H1 (cell line): ENCODE measurements around the gene ARHGEF16. TPM values are rescaled to one million over a fixed set of nuclear protein-coding genes. Genes with fewer than 3 reads are reported as not detected.

Source experiments
- CTCF ChIA-PET: fragments of 300-600 bp; sonication (Branson Sonifier 250); formaldehyde crosslinking; loops from one replicate; lab custom pipeline; 2021; ENCODE audit not compliant: partially characterized antibody; lab: Charles Lee
- POLR2A ChIA-PET: fragments of 300-600 bp; sonication (Branson Sonifier 250); formaldehyde crosslinking; loops from one replicate; lab custom pipeline; 2021; ENCODE audit warnings: inconsistent platforms; ENCODE audit not compliant: partially characterized antibody; lab: Charles Lee
- DNase-seq, 2 experiments: peaks; one replicate each; pipeline versions ENCODE4 v3.0.0 to v3.0.0-alpha.2; 2010 to 2022; ENCODE audit warnings: low spot score in 2 of 2, low read depth in 1 of 2, mixed read lengths in 1 of 2
- FAIRE-seq: peaks from 2 replicates; lab custom pipeline; 2011; peaks lifted over from hg19 to GRCh38; lab: Jason Lieb, UNC
- H2AFZ ChIP-seq: 2 replicates; pipeline ENCODE4 v1.8.1; 2012; ENCODE audit warnings: low read length, inconsistent platforms
- H2AK5ac ChIP-seq: 2 replicates; pipeline ENCODE4 v1.6.1; 2013; ENCODE audit warnings: low read depth, low read length
- H2BK120ac ChIP-seq: replicated peaks from 2 replicates; pipeline ENCODE3; 2013; ENCODE audit warnings: low read depth, low read length, inconsistent platforms
- H2BK12ac ChIP-seq: 2 replicates; pipeline ENCODE4 v1.6.1; 2013; ENCODE audit warnings: low read depth, low read length
- H2BK15ac ChIP-seq: 2 replicates; pipeline ENCODE4 v1.6.1; 2013; ENCODE audit warnings: low read length
- H2BK20ac ChIP-seq: 2 replicates; pipeline ENCODE4 v1.6.1; 2013; ENCODE audit warnings: low read length
- H2BK5ac ChIP-seq: 2 replicates; pipeline ENCODE4 v1.6.1; 2013; ENCODE audit warnings: low read depth, low read length
- H3K14ac ChIP-seq: 2 replicates; pipeline ENCODE4 v1.6.1; 2013; ENCODE audit warnings: inconsistent platforms; ENCODE audit not compliant: insufficient read length
- H3K18ac ChIP-seq: 2 replicates; pipeline ENCODE4 v1.6.1; 2013; ENCODE audit warnings: low read length; ENCODE audit errors: extremely low read depth
- H3K23ac ChIP-seq: 2 replicates; pipeline ENCODE4 v1.6.1; 2013; ENCODE audit warnings: inconsistent platforms; ENCODE audit not compliant: insufficient read length
- H3K23me2 ChIP-seq: 2 replicates; pipeline ENCODE4 v1.6.1; 2013; ENCODE audit warnings: low read depth, low read length
- H3K27ac ChIP-seq: 2 replicates; pipeline ENCODE4 v1.6.1; 2011; ENCODE audit warnings: low read depth, low read length, inconsistent platforms
- H3K27me3 ChIP-seq, 4 experiments: replicated peaks in 1 of 4; 1 replicate in 1 of 4; 2 replicates in 3 of 4; pipeline versions ENCODE4 v1.6.1 to v1.8.1; 2011 to 2013; ENCODE audit warnings: low read length in 3 of 4, mild to moderate bottlenecking in 3 of 4, inconsistent platforms in 2 of 4, mixed read lengths in 2 of 4, moderate library complexity in 1 of 4; ENCODE audit not compliant: control insufficient read depth in 3 of 4, insufficient read depth in 3 of 4; ENCODE audit errors: extremely low read depth in 1 of 4
- H3K36me3 ChIP-seq, 4 experiments: 2 replicates each; pipeline versions ENCODE4 v1.6.1 to v1.8.1; 2011 to 2013; ENCODE audit warnings: mild to moderate bottlenecking in 4 of 4, low read length in 3 of 4, moderate library complexity in 2 of 4, control low read depth in 1 of 4, inconsistent platforms in 1 of 4; ENCODE audit not compliant: insufficient read depth in 4 of 4, control insufficient read depth in 2 of 4
- H3K4ac ChIP-seq: replicated peaks from 2 replicates; pipeline ENCODE3; 2013; ENCODE audit warnings: low read length, low read depth, mixed read lengths, inconsistent platforms; ENCODE audit not compliant: insufficient read length
- H3K4me1 ChIP-seq, 4 experiments: replicated peaks in 1 of 4; 1 replicate in 1 of 4; 2 replicates in 3 of 4; pipeline versions ENCODE4 v1.6.1 to v1.8.1; 2011 to 2013; ENCODE audit warnings: low read length in 3 of 4, inconsistent platforms in 2 of 4, mixed read lengths in 1 of 4; ENCODE audit not compliant: insufficient read depth in 4 of 4, control insufficient read depth in 3 of 4
- H3K4me2 ChIP-seq, 2 experiments: 2 replicates each; pipeline versions ENCODE4 v1.6.1 to v1.8.1; 2011 to 2013; ENCODE audit warnings: low read depth in 2 of 2, low read length in 2 of 2, control low read depth in 1 of 2, inconsistent platforms in 1 of 2, mild to moderate bottlenecking in 1 of 2; ENCODE audit not compliant: insufficient read depth in 1 of 2
- H3K4me3 ChIP-seq, 4 experiments: fragments of 200-600, 300-600 bp in 1 of 4; sonication (generic), shearing (Covaris generic), sonication (Bioruptor Twin) in 1 of 4; 2 replicates each; pipeline versions ENCODE4 v1.5.1 to v1.8.1; 2011 to 2016; ENCODE audit warnings: low read length in 4 of 4, low read depth in 3 of 4, control low read depth in 2 of 4, inconsistent platforms in 2 of 4, mild to moderate bottlenecking in 2 of 4, mixed read lengths in 1 of 4, moderate library complexity in 1 of 4; ENCODE audit not compliant: insufficient read depth in 2 of 4; ENCODE audit errors: extremely low read depth in 1 of 4
- H3K56ac ChIP-seq: replicated peaks from 2 replicates; pipeline ENCODE3; 2013; ENCODE audit warnings: low read depth, mild to moderate bottlenecking, mixed read lengths, low read length, inconsistent platforms; ENCODE audit not compliant: insufficient read length
- H3K79me1 ChIP-seq: 2 replicates; pipeline ENCODE4 v1.6.1; 2013; ENCODE audit warnings: low read depth, low read length, control low read depth
- H3K79me2 ChIP-seq, 2 experiments: 2 replicates each; pipeline versions ENCODE4 v1.6.1 to v1.8.1; 2012 to 2013; ENCODE audit warnings: low read length in 2 of 2, mild to moderate bottlenecking in 2 of 2, inconsistent platforms in 1 of 2; ENCODE audit not compliant: insufficient read depth in 2 of 2, control insufficient read depth in 1 of 2
- H3K9ac ChIP-seq, 4 experiments: replicated peaks in 1 of 4; 1 replicate in 1 of 4; 2 replicates in 3 of 4; pipeline versions ENCODE4 v1.6.1 to v1.8.1; 2011 to 2013; ENCODE audit warnings: low read depth in 3 of 4, low read length in 3 of 4, control low read depth in 2 of 4, mild to moderate bottlenecking in 2 of 4, moderate library complexity in 2 of 4, inconsistent platforms in 1 of 4; ENCODE audit errors: extremely low read depth in 1 of 4
- H3K9me3 ChIP-seq, 2 experiments: 2 replicates each; pipeline versions ENCODE4 v1.6.1 to v1.8.1; 2012 to 2013; ENCODE audit warnings: mild to moderate bottlenecking in 2 of 2, moderate library complexity in 2 of 2, control low read depth in 1 of 2, inconsistent platforms in 1 of 2, low read depth in 1 of 2, low read length in 1 of 2, mixed read lengths in 1 of 2; ENCODE audit not compliant: insufficient read depth in 2 of 2
- H4K20me1 ChIP-seq, 2 experiments: replicated peaks in 1 of 2; 2 replicates each; pipeline versions ENCODE3 to v1.8.1; 2011 to 2013; ENCODE audit warnings: inconsistent platforms in 2 of 2, low read length in 2 of 2, mild to moderate bottlenecking in 1 of 2; ENCODE audit not compliant: insufficient read depth in 2 of 2, control insufficient read depth in 1 of 2
- H4K5ac ChIP-seq: 2 replicates; pipeline ENCODE4 v1.6.1; 2013; ENCODE audit warnings: low read length, low read depth, mixed read lengths, inconsistent platforms; ENCODE audit not compliant: insufficient read length
- H4K8ac ChIP-seq: 2 replicates; pipeline ENCODE4 v1.8.0; 2013; ENCODE audit warnings: mild to moderate bottlenecking, moderate library complexity, low read length, inconsistent platforms; ENCODE audit not compliant: insufficient read depth; ENCODE audit errors: extremely low read depth
- H4K91ac ChIP-seq: replicated peaks from 2 replicates; pipeline ENCODE3; 2013; ENCODE audit warnings: low read length, mixed read lengths, inconsistent platforms; ENCODE audit not compliant: insufficient read length
- BACH1 ChIP-seq: IDR thresholded peaks from 2 replicates; pipeline ENCODE4 v1.6.1; 2012; ENCODE audit warnings: low read length, improper control_type of control experiment
- CHD1 ChIP-seq: IDR thresholded peaks from 2 replicates; pipeline ENCODE4 v1.6.1; 2012; ENCODE audit warnings: low read depth, low read length, improper control_type of control experiment
- GABPA ChIP-seq: IDR thresholded peaks from 2 replicates; pipeline ENCODE4 v1.6.1; 2011; ENCODE audit warnings: mild to moderate bottlenecking, low read length, moderate library complexity, borderline replicate concordance; ENCODE audit not compliant: insufficient read depth
- HDAC2 ChIP-seq, 2 experiments: fragments of 300-600 bp in 1 of 2; sonication (generic) in 1 of 2; IDR thresholded peaks; 2 replicates each; pipeline ENCODE4 v1.6.1; 2011 to 2012; ENCODE audit warnings: low read depth in 2 of 2, low read length in 2 of 2, mild to moderate bottlenecking in 2 of 2, moderate library complexity in 2 of 2, borderline replicate concordance in 1 of 2, inconsistent platforms in 1 of 2
- MAX ChIP-seq: IDR thresholded peaks from 2 replicates; pipeline ENCODE4 v1.6.1; 2012; ENCODE audit warnings: inconsistent platforms
- NRF1 ChIP-seq: IDR thresholded peaks from 2 replicates; pipeline ENCODE4 v1.6.1; 2011; ENCODE audit warnings: mild to moderate bottlenecking, low read depth, low read length, improper control_type of control experiment
- RFX5 ChIP-seq: IDR thresholded peaks from 2 replicates; pipeline ENCODE4 v1.6.1; 2011; ENCODE audit warnings: low read depth, low read length, improper control_type of control experiment, borderline replicate concordance
- SAP30 ChIP-seq: fragments of 300-600 bp; sonication (generic); IDR thresholded peaks from 2 replicates; pipeline ENCODE4 v1.7.1; 2012; ENCODE audit warnings: low read length, moderate library complexity, mild to moderate bottlenecking, inconsistent platforms; ENCODE audit not compliant: insufficient read depth, insufficient replicate concordance
- SIN3A ChIP-seq, 2 experiments: IDR thresholded peaks in 1 of 2; conservative IDR thresholded peaks in 1 of 2; 2 replicates each; pipeline ENCODE4 v1.6.1; 2011 to 2012; ENCODE audit warnings: low read length in 2 of 2, improper control_type of control experiment in 1 of 2, low read depth in 1 of 2, mild to moderate bottlenecking in 1 of 2
- SIRT6 ChIP-seq: IDR thresholded peaks from one replicate; pipeline ENCODE4 v1.7.1; 2012; ENCODE audit warnings: low read length, inconsistent platforms
- TCF12 ChIP-seq: IDR thresholded peaks from 2 replicates; pipeline ENCODE4 v1.6.1; 2011; ENCODE audit warnings: low read depth, mild to moderate bottlenecking, low read length
- WGBS, 2 experiments: shearing (Covaris generic) in 1 of 2; methylation state at CpG; one replicate each; pipeline versions ENCODE4 v1.1.6 to v1.1.7; 2013 to 2015; ENCODE audit warnings: low lambda C conversion rate in 2 of 2, mixed read lengths in 2 of 2, inconsistent platforms in 1 of 2, low coverage in 1 of 2, missing lambda C conversion rate in 1 of 2; ENCODE audit not compliant: insufficient replicate concordance in 2 of 2, insufficient coverage in 1 of 2, insufficient read length in 1 of 2; ENCODE audit errors: extremely low coverage in 1 of 2, missing lambda C conversion rate in 1 of 2; 5-methylcytosine and 5-hydroxymethylcytosine counted together
- polyA plus RNA-seq, 7 experiments: library from polyadenylated mRNA; depleted of rRNA in 3 of 7; stranded (reverse) in 5 of 7; unstranded in 2 of 7; fragments of >200 nt in 5 of 7; fragments of 200-250 nt in 2 of 7; gene quantifications; 1 replicate in 5 of 7; 2 replicates in 1 of 7; 4 replicates in 1 of 7; pipeline versions ENCODE4 v1.2.1 to v1.2.3, GENCODE V29; 2011 to 2013; ENCODE audit warnings: missing spikeins in 2 of 7, mixed read lengths in 2 of 7
- total RNA-seq: library from RNA; stranded (reverse); fragmentation: NEBNext Ultra II Directional; extraction: Animal tissue kit (Norgen Biotek cat#: 25700); gene quantifications from 2 replicates; pipeline ENCODE4 v1.2.1, GENCODE V29; 2021

ARHGEF16 gene
- total and polyA plus RNA-seq, 2 of the 8 experiments (the other 6 are each of a cell fraction or from before 2014, with no cell fraction given): 18.3 to 20.7 TPM

- Histone ChIP-seq H4K5ac (peak overlapping the region; percentile 33), H2BK15ac (no peak overlapping the region), H3K79me1 (no peaks in the 10 kb centered on the region; the same call in 1 of the 2 replicates), H3K27me3 (no peaks in the 10 kb centered on the region), H3K23me2 (no peaks in the 10 kb centered on the region), H4K8ac (peak overlapping the region; percentile 79; the same call in 1 of the 2 replicates), H3K23ac (no peak overlapping the region), H2BK20ac (no peak overlapping the region), H3K4me1 (no peaks in the 10 kb centered on the region), H2BK5ac (no peak overlapping the region), H2BK12ac (no peak overlapping the region), H3K56ac (no peak overlapping the region), H3K4me2 (no peak overlapping the region), H4K20me1 (peaks cover 0 to 23% of the 10 kb centered on the region in 2 experiments), H3K14ac (no peak overlapping the region), H3K27ac (no peak overlapping the region), H2AFZ (no peak overlapping the region), H4K91ac (no peak overlapping the region), H3K4me3 (no peak overlapping the region), H2BK120ac (no peak overlapping the region), H3K36me3 (no peaks in the 10 kb centered on the region; a peak in 2 of 8 replicates), H2AK5ac (no peak overlapping the region), H3K9me3 (no peaks in the 10 kb centered on the region), H3K9ac (no peak overlapping the region), H3K4ac (no peak overlapping the region), H3K79me2 (no peaks in the 10 kb centered on the region), H3K18ac (no peak overlapping the region)
- DNase-seq: peak; percentile 57 to 92
- ChIA-PET POLR2A (interaction anchor here (0.6 to 1.2 kb wide), 3 partner anchors 10 to 435 kb away, joined by 3 read pairs; no protein-coding TSS in a partner anchor), CTCF (interaction anchor here (0.7 to 2.8 kb wide), 8 partner anchors 9 to 136 kb away, joined by 3 to 12 read pairs (median 4); no protein-coding TSS in a partner anchor)
- FAIRE-seq: peak; percentile 60
- WGBS, 2 experiments: 76% methylated on average over 19 of the region's 26 CpGs; no CpG with 5 or more reads in 1 of the 2 experiments
- TF ChIP-seq BACH1 (peak; percentile 11; the same call in 1 of the 2 replicates), SAP30 (peak; percentile 67), CHD1 (no peak), SIRT6 (no peak), TCF12 (no peak), NRF1 (no peak), GABPA (peak; percentile 79; the same call in 1 of the 2 replicates), MAX (peak; percentile 51; the same call in 1 of the 2 replicates), HDAC2 (IDR thresholded peaks at IDR 0.05; ENCODE audit: borderline replicate concordance in 1 of 2, low read depth in 2 of 2, low read length in 2 of 2) (peak in 1 of 2 experiments; percentile 36; a peak in 1 of 4 replicates), SIN3A (conservative IDR thresholded peaks at IDR 0.05 in 1 of 2, IDR thresholded peaks at IDR 0.05 in 1 of 2; ENCODE audit: low read depth in 1 of 2, low read length in 2 of 2) (peak; percentile 96 to 97), RFX5 (no peak)
Measured at GRCh38 chr1:3501856-3502640, 47.6 kb downstream of the ARHGEF16 start.
